Nephron (organoid): ENCODE measurements around the gene MOV10.

Source experiments
- H3K27ac Mint-ChIP-seq, 3 experiments: 2 replicates each; pipeline ENCODE4 v1.8.0; 2020; ENCODE audit warnings: mixed read lengths in 3 of 3, mild to moderate bottlenecking in 2 of 3, moderate library complexity in 1 of 3
- H3K27me3 Mint-ChIP-seq: 2 replicates; pipeline ENCODE4 v1.8.0; 2021; ENCODE audit warnings: low read depth, mild to moderate bottlenecking, moderate library complexity, mixed read lengths
- H3K36me3 Mint-ChIP-seq: 2 replicates; pipeline ENCODE4 v1.8.0; 2020; ENCODE audit warnings: low read depth, mixed read lengths
- H3K4me1 Mint-ChIP-seq: 2 replicates; pipeline ENCODE4 v1.8.0; 2020; ENCODE audit warnings: mixed read lengths
- H3K4me3 Mint-ChIP-seq, 3 experiments: 2 replicates each; pipeline ENCODE4 v1.8.0; 2020; ENCODE audit warnings: mild to moderate bottlenecking in 3 of 3, mixed read lengths in 3 of 3, moderate library complexity in 2 of 3
- H3K9me3 Mint-ChIP-seq: 2 replicates; pipeline ENCODE4 v1.8.0; 2020; ENCODE audit warnings: mixed read lengths
- TF ChIP-seq, protein P1 (sequence below), 3 experiments: fragments of 200-600 bp; sonication (generic); IDR thresholded peaks; one replicate each; pipeline ENCODE4 v1.5.0; 2021; ENCODE audit warnings: antibody characterized with exemption in 3 of 3; ENCODE audit not compliant: unreplicated experiment in 3 of 3

The MOV10 gene

DNA sequence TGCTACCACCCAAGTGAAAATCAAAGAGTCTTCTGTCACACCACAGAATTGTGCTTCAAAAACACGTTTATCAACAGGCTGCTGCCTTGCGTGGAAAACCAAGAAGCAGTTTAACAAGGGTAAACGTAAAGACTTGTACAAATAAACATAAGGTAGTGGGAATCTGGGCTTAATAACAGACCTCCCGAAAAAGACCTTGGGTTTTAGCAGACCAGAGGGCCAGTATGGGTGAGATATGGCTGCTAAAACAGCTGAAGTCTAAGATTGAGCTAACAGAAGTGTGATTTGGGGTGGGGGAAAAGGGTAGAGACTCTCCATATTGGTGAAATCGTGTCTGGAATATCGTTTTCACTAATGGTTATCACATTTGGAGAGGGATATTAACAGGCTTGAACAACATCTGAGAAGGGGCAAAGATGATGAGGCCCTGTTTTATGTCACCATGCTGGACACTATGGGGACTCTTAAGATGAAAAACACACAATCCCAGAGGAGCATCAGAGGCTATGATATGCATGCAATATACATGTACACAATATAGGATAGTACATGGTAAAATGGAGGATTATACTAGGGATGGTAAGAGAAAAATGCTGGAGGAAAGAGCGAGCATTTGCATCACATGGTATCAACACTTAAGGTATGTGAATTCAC is 1.4 kb downstream of the MOV10 start:
- TF ChIP-seq, protein P1, sequence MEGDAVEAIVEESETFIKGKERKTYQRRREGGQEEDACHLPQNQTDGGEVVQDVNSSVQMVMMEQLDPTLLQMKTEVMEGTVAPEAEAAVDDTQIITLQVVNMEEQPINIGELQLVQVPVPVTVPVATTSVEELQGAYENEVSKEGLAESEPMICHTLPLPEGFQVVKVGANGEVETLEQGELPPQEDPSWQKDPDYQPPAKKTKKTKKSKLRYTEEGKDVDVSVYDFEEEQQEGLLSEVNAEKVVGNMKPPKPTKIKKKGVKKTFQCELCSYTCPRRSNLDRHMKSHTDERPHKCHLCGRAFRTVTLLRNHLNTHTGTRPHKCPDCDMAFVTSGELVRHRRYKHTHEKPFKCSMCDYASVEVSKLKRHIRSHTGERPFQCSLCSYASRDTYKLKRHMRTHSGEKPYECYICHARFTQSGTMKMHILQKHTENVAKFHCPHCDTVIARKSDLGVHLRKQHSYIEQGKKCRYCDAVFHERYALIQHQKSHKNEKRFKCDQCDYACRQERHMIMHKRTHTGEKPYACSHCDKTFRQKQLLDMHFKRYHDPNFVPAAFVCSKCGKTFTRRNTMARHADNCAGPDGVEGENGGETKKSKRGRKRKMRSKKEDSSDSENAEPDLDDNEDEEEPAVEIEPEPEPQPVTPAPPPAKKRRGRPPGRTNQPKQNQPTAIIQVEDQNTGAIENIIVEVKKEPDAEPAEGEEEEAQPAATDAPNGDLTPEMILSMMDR (IDR thresholded peaks at IDR 0.05; ENCODE audit: unreplicated experiment in 3 of 3), result no peak
- Mint-ChIP-seq H3K4me1 (peaks cover 38% of the 10 kb centered on the region), H3K9me3 (peaks cover 3% of the 10 kb centered on the region)

DNA sequence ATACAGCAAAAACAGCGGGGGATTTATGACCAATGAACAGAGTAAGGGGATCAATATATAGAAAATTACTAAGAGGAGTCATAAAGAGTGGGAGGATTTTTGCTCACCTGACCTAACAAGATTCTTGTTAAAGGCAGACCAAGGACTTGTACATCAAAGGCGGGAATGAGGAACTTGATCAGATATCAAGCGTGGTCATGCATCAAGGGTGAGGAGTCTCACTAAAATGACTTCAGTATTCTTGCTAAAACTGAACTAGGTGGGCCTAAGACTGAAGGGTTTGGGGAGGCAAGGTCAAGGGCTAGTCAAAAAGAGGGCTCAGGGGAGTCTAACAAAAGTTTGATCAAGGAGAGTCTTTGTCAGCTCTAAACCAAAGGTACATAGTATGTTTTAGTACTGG is 2.1 kb downstream of the MOV10 start:
- Mint-ChIP-seq H3K36me3 (peaks cover 42% of the 10 kb centered on the region), H3K27ac (peak overlapping the region; percentile 53 to 93 (median 80)), H3K9me3 (peaks cover 3% of the 10 kb centered on the region), H3K4me1 (peaks cover 36% of the 10 kb centered on the region), H3K27me3 (no peaks in the 10 kb centered on the region), H3K4me3 (peak overlapping the region; percentile 85 to 88 (median 87))
- TF ChIP-seq, protein P1 (IDR thresholded peaks at IDR 0.05; ENCODE audit: unreplicated experiment in 3 of 3), result no peak

More for the DNA sequence above, 1.4 kb downstream of the MOV10 start:
- Mint-ChIP-seq H3K27me3 (no peaks in the 10 kb centered on the region), H3K27ac (peak overlapping the region; percentile 79 to 93 (median 80)), H3K36me3 (peaks cover 45% of the 10 kb centered on the region), H3K4me3 (peak overlapping the region; percentile 85 to 88 (median 87))

DNA sequence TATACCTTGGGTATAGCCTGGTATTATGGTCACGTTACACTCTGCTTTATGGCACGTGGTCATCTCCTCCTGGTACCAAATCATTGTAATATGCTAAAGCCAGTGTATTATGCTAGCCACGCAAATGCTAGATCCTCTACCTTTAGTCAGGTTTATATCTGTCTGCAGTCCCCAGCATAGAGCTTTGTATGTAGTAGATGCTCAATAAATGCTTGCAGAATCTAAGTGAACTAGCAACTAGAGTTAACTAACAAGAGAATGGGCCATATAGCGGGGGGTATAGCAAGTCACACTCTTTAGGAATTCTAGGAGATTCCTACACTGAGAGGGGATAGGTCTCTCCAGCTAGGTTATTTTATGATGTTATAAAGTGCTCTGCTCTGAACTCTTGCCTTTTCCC is 3.0 kb downstream of the MOV10 start:
- peaks cover 26% of the 10 kb centered on the region for H3K4me1 Mint-ChIP-seq
- TF ChIP-seq, protein P1 (IDR thresholded peaks at IDR 0.05; ENCODE audit: unreplicated experiment in 3 of 3), result no peak
- no peak overlapping the region for H3K27ac Mint-ChIP-seq
- H3K36me3 Mint-ChIP-seq, result peaks cover 42% of the 10 kb centered on the region
- peaks cover 3% of the 10 kb centered on the region for H3K9me3 Mint-ChIP-seq
- peak overlapping the region in 2 of 3 experiments; percentile 33 to 61 for H3K4me3 Mint-ChIP-seq
- no peaks in the 10 kb centered on the region for H3K27me3 Mint-ChIP-seq

DNA sequence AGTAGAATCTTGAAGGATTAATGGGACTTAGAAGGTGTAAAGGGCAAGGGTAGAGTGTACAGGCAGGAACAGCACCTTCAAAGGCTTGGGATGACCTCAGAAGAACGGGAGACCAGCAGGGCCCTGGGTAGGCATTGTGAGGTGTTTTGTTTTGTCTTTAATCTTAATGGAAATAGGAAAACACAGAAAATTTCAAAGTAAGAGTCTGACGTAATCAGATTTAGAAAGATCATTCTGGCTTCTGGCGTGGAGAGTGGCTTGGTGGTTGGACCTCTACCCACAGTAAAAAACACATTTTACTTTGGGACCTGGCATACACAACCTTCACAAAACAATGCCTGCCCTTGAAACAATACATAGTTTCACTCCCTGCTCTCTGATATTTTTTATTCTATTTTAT is 4.1 kb downstream of the MOV10 start:
- H3K4me1 Mint-ChIP-seq, result peaks cover 19% of the 10 kb centered on the region
- no peak overlapping the region for H3K4me3 Mint-ChIP-seq
- no peaks in the 10 kb centered on the region for H3K27me3 Mint-ChIP-seq
- TF ChIP-seq, protein P1 (IDR thresholded peaks at IDR 0.05; ENCODE audit: unreplicated experiment in 3 of 3), result no peak
- H3K36me3 Mint-ChIP-seq, result peaks cover 46% of the 10 kb centered on the region
- H3K9me3 Mint-ChIP-seq, result peaks cover 3% of the 10 kb centered on the region
- no peak overlapping the region for H3K27ac Mint-ChIP-seq

DNA sequence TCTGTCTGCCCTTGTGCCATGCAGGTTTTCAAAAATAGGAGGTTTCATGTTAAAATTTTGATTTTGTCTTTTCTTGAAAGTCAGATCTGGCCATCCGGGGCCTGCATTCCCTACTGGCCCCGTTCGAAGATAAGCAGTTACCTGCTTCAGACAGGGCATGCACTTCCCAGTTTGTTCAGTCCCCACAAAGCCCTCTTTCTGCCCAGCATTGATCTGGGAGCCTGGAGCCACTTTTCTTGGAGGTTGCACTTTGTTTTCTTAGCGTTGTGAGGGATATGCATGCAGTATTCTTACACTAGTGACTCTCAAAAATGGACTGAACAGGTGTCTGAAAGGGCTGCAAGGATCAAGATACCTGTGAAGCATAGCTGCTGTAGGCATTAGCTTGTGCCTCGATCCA is 11.5 kb downstream of the MOV10 start:
- H3K4me3 Mint-ChIP-seq, result no peak overlapping the region

More for the DNA sequence above, 11.5 kb downstream of the MOV10 start:
- Mint-ChIP-seq H3K27me3 (no peaks in the 10 kb centered on the region), H3K36me3 (peaks cover 39% of the 10 kb centered on the region), H3K27ac (no peak overlapping the region), H3K4me1 (peaks cover 17% of the 10 kb centered on the region), H3K9me3 (no peaks in the 10 kb centered on the region)
- TF ChIP-seq, protein P1 (IDR thresholded peaks at IDR 0.05; ENCODE audit: unreplicated experiment in 3 of 3), result no peak
